ENCODE measurements around the gene ITGA3. TPM values are rescaled to one million over a fixed set of nuclear protein-coding genes. Genes with fewer than 3 reads are reported as not detected.

Gene ITGA3
- total and polyA plus RNA-seq, 10 donors, result 5.5 to 52.3 (median 32.8) TPM

- no peaks in the 10 kb centered on the region for H3K36me3 ChIP-seq
- intact Hi-C loops (cut with DNase I; ENCODE audit: low total_unique reads), result no loop called here
- DNase-seq, result no peak
- no peaks in the 10 kb centered on the region for H3K9me3 ChIP-seq
- H3K27me3 ChIP-seq (replicated peaks in 1 of 7), result peaks cover 0 to 8% (median 0%) of the 10 kb centered on the region in 7 donors
- WGBS, 5 donors, result 48 to 64% (median 57%) methylated on average over 6 to 9 of the region's 9 CpGs
- no peak for TF ChIP-seq CTCF (IDR thresholded peaks at IDR 0.05 in 8 of 11, conservative IDR thresholded peaks at IDR 0.05 in 3 of 11)
- TF ChIP-seq POLR2AphosphoS5 (IDR thresholded peaks at IDR 0.05), result no peak
- TF ChIP-seq POLR2A (IDR thresholded peaks at IDR 0.05), result no peak
- no peak overlapping the region for H3K4me3 ChIP-seq
- H3K27ac ChIP-seq, result peak overlapping the region in 2 of 8 donors; percentile 15 to 28
- H3K4me1 ChIP-seq, result peaks cover 12 to 78% (median 36%) of the 10 kb centered on the region in 6 donors
These were observed 8.3 kb upstream of the ITGA3 start for GRCh38 chr17:50047488-50048126.

GRCh38 chr17:50048146-50048720, 7.7 kb upstream of the ITGA3 start:
- Histone ChIP-seq H3K9me3 (no peaks in the 10 kb centered on the region), H3K27me3 (replicated peaks in 1 of 7) (peaks cover 0 to 8% (median 0%) of the 10 kb centered on the region in 7 donors), H3K36me3 (no peaks in the 10 kb centered on the region), H3K27ac (no peak overlapping the region), H3K4me1 (peaks cover 11 to 79% (median 39%) of the 10 kb centered on the region in 6 donors), H3K4me3 (no peak overlapping the region)
- no peak for TF ChIP-seq CTCF (IDR thresholded peaks at IDR 0.05 in 8 of 11, conservative IDR thresholded peaks at IDR 0.05 in 3 of 11)
- no peak for TF ChIP-seq POLR2A (IDR thresholded peaks at IDR 0.05)
- no peak for TF ChIP-seq POLR2AphosphoS5 (IDR thresholded peaks at IDR 0.05)
- WGBS, 5 donors, result 84 to 91% (median 90%) methylated on average over 17 of the region's 17 CpGs
- DNase-seq, result no peak
- intact Hi-C loops (cut with DNase I; ENCODE audit: low total_unique reads), result no loop called here

- Histone ChIP-seq H3K27ac (no peak overlapping the region), H3K9me3 (no peaks in the 10 kb centered on the region), H3K4me3 (no peak overlapping the region), H3K36me3 (no peaks in the 10 kb centered on the region), H3K27me3 (replicated peaks in 1 of 7) (peaks cover 0 to 6% (median 0%) of the 10 kb centered on the region in 7 donors), H3K4me1 (peaks cover 8 to 79% (median 37%) of the 10 kb centered on the region in 6 donors)
- 75 to 91% (median 80%) methylated on average over 4 of the region's 4 CpGs for WGBS, 5 donors
- no peak for DNase-seq
- TF ChIP-seq POLR2AphosphoS5 (IDR thresholded peaks at IDR 0.05), result no peak
- no peak for TF ChIP-seq CTCF (IDR thresholded peaks at IDR 0.05 in 8 of 11, conservative IDR thresholded peaks at IDR 0.05 in 3 of 11)
- no peak for TF ChIP-seq POLR2A (IDR thresholded peaks at IDR 0.05)
- intact Hi-C loops (cut with DNase I; ENCODE audit: low total_unique reads), result no loop called here
These were observed 6.9 kb upstream of the ITGA3 start for GRCh38 chr17:50048988-50049387.

GRCh38 chr17:50049636-50050035, 6.3 kb upstream of the ITGA3 start:
- H3K27ac ChIP-seq, result no peak overlapping the region
- intact Hi-C loops (cut with DNase I; ENCODE audit: low total_unique reads), result no loop called here
- 65 to 85% (median 74%) methylated on average over 3 of the region's 3 CpGs for WGBS, 5 donors
- H3K4me1 ChIP-seq, result peaks cover 6 to 79% (median 39%) of the 10 kb centered on the region in 6 donors
- H3K4me3 ChIP-seq, result no peak overlapping the region
- no peak for TF ChIP-seq POLR2A (IDR thresholded peaks at IDR 0.05)
- no peak for TF ChIP-seq CTCF (IDR thresholded peaks at IDR 0.05 in 8 of 11, conservative IDR thresholded peaks at IDR 0.05 in 3 of 11)
- TF ChIP-seq POLR2AphosphoS5 (IDR thresholded peaks at IDR 0.05), result no peak
- no peak for DNase-seq
- no peaks in the 10 kb centered on the region for H3K36me3 ChIP-seq
- H3K27me3 ChIP-seq (replicated peaks in 1 of 7), result peaks cover 0 to 10% (median 0%) of the 10 kb centered on the region in 7 donors
- H3K9me3 ChIP-seq, result no peaks in the 10 kb centered on the region

Data from spleen (tissue), 11 donors.